ENCODE results near the gene ARHGEF37.
A peak's percentile ranks its signal among the peaks of the same experiment; 100 is the strongest.

ARHGEF37 gene

DNA sequence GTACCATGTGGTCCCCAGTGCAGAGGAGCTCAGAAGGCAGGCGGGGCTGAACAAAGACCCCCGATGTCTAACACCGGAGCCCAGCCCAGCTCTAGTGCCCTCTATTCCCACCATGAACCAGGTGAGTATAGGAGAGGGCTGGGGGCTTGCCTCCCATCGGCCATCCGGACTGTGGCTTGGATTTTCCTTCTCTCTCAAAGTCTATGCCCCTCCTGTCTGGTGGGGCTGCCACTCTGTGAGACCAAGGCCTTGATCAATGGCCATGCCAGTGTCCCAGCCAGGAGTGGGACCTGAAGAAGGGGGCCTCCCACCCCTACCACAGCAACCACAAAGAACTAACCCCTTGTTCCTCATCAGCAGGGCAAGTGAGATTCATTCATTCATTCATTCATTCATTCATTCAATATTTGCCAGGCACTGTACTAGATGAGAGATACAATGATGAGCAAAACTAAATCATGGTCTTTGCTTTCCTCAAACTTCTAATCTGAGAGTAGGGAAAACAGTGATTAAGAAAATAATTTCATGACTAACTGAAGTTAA is 47.6 kb downstream of the ARHGEF37 start:
- DNase-seq (ENCODE audit: low read depth in 2 of 2), result no peak

DNA sequence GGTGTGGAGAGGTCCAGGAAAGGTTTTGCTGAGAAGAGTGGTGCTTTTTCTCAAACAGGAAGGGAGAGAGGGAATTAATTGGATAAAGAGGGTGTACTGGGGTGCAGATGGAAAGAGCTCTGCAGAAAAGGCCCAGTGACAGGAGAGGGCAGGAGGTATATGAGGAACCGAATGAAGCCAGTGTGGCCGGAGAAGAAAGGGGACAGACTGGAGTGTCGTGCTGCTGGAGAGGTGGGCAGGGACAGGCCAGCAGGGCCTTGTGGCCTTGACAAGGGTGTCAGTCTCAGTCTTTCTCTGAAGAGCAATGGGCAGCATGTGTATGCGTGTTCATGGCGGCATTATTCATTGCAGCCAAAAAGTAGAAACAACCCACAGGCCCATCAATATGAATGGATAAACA is 48.1 kb downstream of the ARHGEF37 start:
- no peak for DNase-seq (ENCODE audit: low read depth in 2 of 2)

DNA sequence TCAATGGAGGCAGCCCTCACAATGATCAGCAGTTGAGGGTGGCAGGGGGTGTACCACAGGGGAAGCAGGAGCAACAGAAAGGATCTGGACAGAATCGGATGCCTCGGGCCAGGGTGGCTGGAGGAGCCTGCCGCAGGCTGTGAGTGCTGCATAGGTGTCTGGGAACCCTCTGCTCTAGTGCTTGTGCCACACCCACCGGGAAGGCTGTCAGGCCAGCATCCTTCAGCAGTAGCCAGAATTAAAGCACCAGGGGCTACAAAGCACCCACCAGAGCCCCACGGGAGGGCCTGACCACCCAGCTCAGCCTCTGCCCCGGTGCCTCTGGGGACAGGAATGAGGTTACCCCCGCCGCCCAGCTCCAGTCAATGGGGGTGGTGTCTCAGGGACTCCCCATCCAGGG is 49.0 kb downstream of the ARHGEF37 start:
- no peak for DNase-seq (ENCODE audit: low read depth in 2 of 2)

DNA sequence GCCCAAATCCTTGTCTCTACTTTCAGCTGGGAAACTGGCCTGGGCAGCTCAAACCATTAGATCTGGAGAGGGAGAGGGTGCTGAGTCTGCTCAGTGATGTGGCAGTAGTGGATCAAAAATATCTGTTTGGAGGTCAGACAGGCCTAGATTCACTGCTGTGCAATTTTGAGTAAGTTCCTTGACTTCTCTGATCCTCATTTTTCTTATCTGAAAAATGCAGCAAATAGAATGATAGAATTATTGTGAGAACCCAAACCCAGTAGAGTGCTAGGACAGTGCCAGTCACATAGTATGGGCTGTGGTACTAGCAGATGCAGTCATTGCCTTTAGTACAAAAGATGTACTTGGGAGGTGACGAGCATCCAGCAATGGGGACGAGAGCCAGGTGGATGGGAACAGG is 50.2 kb downstream of the ARHGEF37 start:
- no peak for DNase-seq (ENCODE audit: low read depth in 2 of 2)

DNA sequence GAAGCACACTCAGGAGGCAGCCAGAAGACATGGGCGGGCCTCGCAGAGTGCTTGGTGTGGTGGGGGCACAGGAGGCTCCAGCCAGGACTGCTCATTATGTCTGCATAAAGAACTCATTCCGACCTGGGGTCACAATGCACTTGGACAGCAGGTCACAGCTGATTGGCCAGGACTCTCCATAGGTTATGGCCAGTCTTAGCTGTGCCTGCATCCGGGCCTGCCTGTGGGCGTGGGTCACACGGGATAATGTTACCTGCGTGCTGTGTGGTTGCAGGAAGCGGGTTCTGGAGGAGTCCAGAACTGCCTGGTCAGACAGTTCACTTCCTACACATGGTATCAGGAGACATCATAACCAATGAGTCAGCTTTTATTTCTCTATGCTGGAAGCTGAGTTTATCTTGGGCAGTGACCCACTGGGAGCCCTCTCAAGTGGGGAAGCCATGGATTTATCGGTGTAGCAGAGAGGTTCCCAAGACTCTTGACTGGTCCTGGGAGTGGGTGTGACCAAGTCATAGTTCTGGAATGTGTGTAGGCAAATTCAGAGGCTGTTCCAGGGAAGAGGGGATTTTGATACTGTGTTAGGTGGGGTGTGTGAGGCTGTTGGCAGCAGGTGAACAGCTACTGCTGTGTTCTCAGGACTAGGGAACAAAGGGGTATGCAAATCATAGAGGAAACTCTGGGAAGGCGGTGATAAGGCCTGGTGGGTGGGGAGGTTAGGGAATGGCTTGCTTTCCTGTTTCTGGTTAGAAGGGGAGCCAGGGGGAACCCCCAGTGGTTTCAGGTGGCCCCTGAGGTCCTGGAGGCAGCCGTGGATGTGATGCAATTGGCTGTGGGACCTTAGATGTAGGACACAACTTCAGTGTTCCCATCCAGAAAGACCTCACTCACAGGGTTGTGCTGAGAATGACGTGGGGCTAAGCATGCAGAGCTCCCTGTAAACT is 51.3 kb downstream of the ARHGEF37 start:
- DNase-seq (ENCODE audit: low read depth in 2 of 2), result no peak

DNA sequence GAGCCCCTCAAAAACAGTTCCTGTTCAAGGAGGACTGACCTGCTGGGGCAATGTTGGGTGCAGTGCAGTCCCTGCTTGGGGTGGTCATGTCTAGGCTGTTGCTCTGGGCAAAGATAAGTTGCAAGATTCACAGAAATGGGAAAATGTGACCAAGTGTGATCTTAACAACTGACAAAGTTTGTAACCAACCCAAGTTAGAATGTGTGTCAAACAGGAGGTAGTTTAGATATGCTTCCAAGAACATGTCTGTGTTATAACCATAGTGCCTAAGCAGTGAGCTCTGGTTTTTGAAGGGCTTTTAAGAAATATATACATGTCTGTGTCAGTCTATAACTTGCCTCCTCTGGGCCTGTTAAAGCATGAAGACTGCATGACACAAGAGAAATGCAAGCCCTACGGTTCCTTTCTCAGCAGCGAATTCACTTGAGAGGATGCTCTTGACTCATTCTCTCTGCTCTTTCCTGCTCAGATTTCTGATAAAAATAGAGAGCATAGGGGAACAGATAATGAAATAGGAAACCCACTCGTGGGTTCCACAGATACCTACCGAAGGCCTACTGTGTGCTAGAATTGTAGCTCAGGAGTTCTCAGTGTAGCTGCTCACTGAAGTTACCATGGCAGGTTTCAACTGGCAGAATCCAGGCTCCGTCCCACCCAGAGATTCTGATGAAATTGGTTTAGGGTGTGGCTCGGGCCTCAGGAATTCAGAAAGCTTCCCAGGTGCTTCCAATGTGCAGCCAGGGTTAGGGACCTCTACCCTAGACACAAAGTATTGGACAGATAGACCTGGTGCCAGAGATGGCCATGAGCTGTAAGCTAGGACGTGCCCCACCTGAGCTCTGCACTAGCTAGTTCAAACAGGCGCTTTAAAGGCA is 52.4 kb downstream of the ARHGEF37 start:
- DNase-seq (ENCODE audit: low read depth in 2 of 2), result no peak

DNA sequence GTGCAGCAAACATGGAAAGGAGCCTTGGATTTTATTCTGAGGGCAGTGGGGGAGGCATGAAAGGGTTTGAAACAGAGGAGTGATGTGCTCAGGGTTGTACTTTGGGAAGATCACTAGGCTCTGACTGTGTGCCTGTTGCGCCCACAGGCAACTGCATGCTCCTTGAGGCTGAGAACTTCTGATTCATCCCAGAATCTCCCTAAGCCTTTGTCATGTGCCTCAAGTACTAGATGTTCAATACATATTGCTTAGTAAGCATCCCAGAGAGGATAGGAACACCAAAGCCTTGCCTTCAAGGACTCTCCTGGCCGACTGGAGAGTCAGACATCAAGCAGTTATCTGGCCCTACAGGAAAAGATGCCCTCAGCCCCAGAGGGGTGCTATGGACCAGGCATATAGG is 54.1 kb downstream of the ARHGEF37 start:
- no peak for DNase-seq (ENCODE audit: low read depth in 2 of 2)

DNA sequence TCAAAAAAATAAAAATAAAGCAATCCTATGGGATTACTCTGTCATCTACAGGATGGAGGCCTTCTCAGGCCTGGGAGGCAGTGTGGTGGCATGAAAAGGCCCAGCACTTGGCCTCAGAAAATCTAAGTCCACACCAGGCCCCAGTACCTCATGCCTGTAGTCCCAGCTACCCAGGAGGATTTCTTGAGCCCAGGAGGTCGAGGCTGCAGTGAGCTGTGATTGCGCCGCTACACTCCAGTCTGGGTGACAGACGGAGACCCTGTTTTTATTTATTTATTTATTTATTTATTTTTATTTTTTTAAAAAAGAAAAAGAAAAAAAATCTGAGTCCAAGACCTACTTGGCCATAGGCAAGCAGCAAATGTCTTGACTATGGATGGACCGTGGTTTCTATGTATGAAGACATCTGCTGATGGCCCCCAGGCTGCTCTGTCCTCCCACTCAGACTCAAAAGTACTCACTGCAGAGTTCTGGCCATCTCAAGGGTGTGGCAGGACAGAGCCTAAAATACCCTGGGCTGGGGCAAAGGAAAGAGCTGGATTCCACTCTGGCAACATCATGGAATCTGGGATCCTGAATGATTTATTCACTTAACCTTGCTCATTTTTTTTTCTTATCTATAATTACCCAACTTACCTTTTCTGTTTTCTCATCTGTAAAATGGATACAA is 55.0 kb downstream of the ARHGEF37 start:
- DNase-seq (ENCODE audit: low read depth in 2 of 2), result no peak

DNA sequence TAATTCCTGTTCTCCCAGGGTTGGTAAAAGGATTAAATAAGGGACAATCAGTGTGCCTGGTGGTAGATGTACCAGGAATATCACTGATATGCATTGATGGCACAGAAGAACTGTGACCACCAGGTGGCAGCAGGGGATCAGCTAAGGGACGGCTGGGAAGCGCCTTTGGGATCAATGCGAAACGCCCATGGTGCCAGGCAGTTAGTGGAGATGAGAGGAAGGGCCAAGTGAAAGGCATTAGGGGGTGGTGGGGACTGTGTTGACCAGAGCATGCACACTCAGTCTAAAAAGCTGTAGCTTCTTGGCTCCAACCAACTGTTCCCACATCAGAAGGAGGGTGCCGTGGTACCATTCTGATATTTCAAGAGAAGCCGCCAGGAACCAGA is 55.6 kb downstream of the ARHGEF37 start:
- DNase-seq (ENCODE audit: low read depth in 2 of 2), result peak in 1 of 2 donors; percentile 36

DNA sequence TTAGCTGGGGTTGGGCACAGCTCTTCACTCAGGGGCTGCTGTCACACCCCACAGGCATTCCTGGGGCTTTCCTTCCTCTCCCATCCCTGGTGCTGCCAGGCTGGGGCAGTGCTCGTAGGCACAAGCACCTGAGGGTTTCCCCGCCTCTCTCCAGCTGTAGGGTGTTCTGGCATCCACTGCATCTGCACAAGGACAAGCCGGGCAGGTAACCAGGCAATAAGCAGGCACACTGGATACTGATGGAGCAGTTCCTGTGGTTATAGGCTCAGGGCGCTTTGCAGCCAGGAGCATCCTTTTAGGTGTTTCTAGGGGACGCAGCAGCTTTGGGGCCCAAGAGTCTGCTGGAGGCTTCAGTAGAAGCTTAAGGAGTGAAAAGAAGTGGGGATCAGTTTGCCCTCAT is 56.8 kb downstream of the ARHGEF37 start:
- no peak for DNase-seq (ENCODE audit: low read depth in 2 of 2)

DNA sequence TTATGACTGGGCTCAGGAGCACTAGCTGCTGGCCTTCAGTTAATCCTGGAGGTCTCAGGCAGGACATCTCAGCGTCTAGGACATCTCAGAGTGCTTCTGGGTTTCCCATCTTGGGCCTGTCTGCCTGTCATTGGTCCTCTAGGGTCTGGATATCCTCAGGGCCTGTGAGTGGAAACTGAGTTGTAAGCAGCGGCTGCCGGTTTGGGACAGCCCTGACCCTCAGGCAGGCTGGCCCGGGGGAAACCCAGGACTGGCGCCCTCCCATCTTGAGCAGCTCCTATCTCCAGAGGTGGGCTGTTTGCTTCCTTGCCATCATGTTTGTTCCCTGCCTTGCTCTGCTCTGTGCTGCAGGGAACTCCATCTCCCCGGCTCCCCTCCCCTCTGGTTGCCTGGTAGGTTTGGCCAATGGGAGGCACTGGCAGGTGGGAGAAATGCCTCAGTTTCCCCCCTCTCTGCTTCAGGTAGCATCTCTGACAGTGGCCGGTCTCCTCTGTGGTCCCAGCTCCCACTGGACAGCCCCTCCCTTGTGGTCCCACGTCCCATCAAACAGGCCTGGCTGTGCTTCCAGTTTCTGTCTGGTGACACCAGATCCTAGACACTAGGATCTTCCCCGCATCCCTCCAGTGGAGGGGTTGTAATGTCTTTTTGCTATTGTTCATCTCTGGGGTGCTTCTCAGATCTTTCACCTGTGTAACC is 57.4 kb downstream of the ARHGEF37 start:
- no peak for DNase-seq (ENCODE audit: low read depth in 2 of 2)

DNA sequence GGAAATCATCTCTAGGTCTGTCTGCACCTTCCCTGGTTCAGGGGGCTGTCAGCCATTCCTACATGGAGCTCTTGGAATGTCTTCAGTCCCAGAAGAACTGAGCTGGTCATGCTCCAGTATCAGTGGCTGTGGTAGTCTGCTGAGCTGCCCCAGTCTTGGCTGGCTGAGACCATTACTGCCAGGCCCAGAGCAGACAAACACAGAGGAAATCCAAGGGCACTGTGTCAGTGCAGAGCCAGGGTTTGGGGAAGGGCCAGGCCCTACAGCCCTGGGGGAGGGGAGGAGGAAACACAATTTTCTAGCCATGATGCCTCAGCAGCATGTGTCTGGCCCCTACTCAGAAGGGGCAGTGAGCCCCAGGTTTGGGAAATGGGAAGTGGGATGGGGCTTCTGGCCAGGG is 58.4 kb downstream of the ARHGEF37 start:
- no peak for DNase-seq (ENCODE audit: low read depth in 2 of 2)

DNA sequence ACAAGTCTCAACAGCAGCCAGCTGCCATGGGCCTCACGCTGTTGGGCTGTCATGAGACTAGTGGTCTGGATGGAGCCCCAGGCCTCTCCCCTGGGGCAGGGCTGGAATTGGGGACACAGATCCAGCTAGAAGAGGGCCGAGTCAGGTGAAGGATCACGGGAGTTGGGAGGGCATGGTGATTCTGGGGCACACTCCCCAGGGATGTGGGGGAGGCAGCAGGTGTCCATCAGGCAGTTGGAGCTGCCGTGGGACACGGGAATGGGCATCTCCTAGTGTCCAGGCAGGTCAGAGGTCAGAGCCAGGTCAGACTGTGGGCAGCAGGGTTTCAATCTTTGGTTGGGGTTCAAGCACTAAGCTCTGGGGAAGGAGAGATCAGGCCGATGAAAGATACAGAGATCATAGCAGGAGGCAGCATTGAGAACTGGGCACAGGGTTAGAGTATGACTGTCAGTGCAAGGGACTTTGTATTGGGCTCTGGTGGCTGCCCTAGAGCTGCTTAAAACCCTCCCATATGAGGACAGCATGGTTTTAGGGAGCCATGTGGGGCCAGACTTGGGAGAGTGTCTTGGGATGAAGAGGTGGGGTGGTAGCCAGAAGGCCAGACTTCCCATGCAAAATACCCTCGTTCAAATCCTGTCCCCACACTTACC is 59.2 kb downstream of the ARHGEF37 start:
- DNase-seq (ENCODE audit: low read depth in 2 of 2), result no peak

DNA sequence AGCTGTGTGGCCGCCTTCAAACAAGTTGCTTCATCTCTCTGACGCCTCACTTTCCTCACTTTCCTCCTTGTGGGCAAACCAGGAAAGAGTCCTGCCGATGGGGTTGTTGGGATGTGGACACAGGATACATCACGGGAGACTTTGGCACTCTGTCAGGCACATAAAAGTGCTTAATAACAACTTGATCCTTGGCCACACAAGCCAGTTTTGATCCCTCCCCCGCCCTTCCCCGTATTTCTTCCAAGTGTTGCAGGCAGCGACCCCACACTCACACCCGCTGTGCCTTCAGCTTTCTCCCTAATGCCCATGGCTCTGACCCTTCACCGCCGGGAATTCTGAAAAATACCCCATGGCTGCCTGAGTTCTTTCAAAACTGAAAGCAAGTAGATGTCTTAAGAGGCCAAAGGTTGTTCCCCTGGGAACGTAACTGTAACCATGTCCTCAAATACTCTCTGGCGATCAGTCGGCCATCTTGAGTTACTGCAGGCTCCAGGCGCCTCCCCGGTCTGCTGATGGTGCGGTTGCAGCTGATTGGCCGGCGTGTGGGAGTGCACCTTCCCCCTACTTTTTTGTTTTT is 59.8 kb downstream of the ARHGEF37 start:
- DNase-seq (ENCODE audit: low read depth in 2 of 2), result no peak

DNA sequence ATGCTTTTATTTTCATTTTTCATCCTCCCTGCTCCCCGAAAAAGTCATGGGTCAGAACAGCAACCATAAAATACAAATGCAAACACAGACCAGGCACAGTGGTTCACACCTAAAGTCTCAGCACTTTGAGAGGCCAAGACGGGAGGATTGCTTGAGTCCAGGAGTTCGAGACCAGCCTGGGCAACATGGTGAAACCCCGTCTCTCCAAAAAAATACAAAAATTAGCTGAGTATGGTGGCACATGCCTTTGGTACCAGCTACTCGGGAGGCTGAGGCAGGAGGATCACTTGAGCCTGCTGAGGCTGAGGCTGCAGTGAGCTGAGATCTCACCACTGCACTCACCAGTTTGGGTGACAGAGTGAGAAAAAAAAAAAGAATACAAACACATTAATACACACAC is 60.3 kb downstream of the ARHGEF37 start:
- DNase-seq (ENCODE audit: low read depth in 2 of 2), result no peak

DNA sequence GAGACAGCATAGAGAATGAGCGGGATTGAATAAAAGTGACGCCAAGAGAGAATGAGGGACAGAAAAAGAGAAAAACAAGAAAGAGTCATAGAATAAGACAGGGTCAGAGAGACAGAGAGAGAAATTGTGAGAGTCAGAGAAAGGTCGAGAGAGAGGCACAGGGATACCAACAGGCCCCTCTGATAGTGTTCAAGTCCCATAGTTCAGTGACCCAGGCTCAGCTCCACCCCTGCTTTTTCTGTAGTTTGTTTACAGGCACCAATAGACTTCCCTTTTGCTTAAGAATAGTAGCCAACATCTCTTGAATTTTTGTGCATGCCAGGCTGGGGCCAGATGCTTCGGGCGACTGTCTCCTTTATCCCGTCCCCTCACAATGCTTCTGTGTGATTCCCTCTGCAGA is 62.5 kb downstream of the ARHGEF37 start:
- DNase-seq (ENCODE audit: low read depth in 2 of 2), result no peak

DNA sequence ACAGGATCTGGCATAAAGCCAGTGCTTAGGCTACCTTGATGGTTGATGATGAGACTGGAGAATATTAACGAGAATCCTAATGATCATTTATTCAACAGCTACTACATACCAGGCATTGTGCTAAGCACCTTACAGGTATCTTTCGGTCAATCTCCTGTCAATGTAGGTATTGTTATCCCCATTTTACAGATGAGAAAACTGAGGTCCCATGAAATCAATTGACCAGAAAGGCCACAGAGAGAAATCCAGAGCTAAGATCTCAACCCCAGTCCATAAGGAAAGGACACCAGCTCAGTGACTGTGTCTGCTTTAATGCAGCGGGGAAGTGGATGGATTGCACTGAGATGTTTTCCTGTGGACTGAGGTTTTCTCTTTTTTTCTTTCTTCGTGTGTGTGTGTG is 63.3 kb downstream of the ARHGEF37 start:
- no peak for DNase-seq (ENCODE audit: low read depth in 2 of 2)

DNA sequence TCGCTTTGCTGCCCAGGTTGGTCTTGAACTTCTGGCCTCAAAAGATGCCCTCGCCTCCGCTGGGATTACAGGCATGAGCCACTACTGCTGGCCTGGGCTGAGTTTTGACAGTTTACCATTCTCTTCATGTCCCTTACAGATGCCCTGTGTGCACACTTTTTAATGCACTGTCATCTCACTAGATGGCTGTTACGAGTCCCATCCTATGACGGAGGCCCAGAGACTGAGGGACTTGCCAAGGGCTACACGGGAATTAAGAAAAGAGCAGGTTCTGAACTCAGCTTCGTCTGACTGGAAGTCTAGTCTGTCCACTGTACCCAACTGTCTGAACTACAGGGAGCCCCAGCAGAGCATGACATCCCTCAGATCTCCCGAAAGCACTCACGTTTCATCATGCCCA is 63.9 kb downstream of the ARHGEF37 start:
- no peak for DNase-seq (ENCODE audit: low read depth in 2 of 2)

DNA sequence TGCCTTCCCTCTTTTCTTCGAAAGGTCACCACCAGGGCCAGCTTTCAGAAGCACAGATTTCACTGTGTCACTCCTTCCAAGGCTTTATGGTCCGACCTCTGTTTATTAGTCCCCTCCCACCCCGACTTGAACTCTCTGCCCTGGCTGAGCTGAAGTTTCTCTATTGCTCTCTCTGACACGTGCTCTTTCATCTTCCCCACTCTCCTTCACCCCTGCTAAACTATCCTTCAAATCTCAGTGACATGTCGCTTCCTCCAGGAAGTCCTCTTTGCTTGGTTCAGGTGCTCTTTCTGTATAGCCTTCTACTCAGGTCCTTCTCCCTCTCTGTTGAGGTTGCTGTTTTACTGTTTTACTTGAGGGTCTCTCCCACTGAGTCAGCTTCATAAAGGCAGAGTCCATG is 64.4 kb downstream of the ARHGEF37 start:
- DNase-seq (ENCODE audit: low read depth in 2 of 2), result no peak

DNA sequence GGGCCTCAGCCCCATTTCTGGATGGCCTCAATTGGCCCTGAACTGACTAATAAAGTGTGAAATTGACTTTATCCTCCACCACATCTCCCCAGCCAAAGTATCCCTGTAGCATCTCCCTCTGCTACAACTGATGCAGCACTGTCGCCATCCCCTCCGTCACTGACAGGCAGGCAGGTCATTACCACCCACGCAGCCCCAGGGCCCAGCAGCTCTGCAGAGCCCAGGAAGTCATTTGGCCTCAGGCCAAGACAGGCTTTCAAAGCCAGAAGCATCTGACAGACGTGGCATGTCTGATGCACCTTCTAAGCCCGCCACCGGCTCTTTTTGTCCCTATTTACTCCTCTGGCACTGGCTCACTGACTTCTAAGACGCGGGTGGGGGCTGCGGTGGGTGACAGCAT is 65.3 kb downstream of the ARHGEF37 start:
- DNase-seq (ENCODE audit: low read depth in 2 of 2), result no peak

DNA sequence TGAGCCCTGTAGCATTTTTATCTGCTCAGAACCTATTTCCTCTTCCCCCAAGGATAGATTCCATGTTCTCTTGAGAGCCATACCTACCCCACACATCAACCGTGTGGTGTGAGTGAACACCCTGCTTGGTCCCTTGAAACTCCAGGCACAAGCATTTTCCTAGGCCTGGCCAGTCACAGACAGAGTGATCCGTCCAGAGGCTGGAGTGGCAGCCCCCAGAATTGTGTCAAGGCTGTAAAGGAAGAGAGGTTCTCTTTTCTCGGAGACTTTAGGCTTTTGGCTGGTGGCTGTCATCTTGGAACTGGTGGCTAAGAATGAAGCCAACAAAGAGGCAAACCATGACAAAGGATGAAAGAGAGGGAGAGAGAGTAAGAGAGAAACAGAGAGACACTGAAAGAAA is 66.0 kb downstream of the ARHGEF37 start:
- DNase-seq (ENCODE audit: low read depth in 2 of 2), result no peak
